SK-N-SH (cell line): Measurements from ENCODE around the gene POT1. TPM values are rescaled to one million over a fixed set of nuclear protein-coding genes. Genes with fewer than 3 reads are reported as not detected.

Experiments
- CTCF ChIA-PET: fragments of 300-600, 350-600 bp; formaldehyde crosslinking; extraction: SDS; loops from one replicate; lab custom pipeline; 2021; lab: Yijun Ruan, JAX
- POLR2A ChIA-PET: fragments of 350-600 bp; sonication (Branson Sonifier 250); formaldehyde crosslinking; extraction: SDS; loops from one replicate; lab custom pipeline; 2020; ENCODE audit warnings: antibody characterized with exemption, inconsistent platforms; lab: Yijun Ruan, JAX
- DNase-seq: peaks from one replicate; pipeline ENCODE4 v3.0.0; 2012
- H2AFZ ChIP-seq: fragments of 200-600 bp; sonication (generic); 2 replicates; pipeline ENCODE4 v1.8.1; 2016; ENCODE audit warnings: antibody characterized with exemption, mild to moderate bottlenecking, low read depth
- H3F3A ChIP-seq: fragments of 200-600 bp; sonication (generic); replicated peaks from 2 replicates; pipeline ENCODE3; 2016; ENCODE audit warnings: antibody characterized with exemption, mild to moderate bottlenecking; ENCODE audit not compliant: insufficient read depth
- H3K27ac ChIP-seq, 2 experiments: fragments of 200-500 bp in 1 of 2; fragments of 200-600 bp in 1 of 2; sonication (Bioruptor generic) in 1 of 2; sonication (generic), shearing (Covaris generic) in 1 of 2; 2 replicates each; pipeline versions ENCODE4 v1.5.1 to v1.6.1; 2014 to 2016; ENCODE audit warnings: low read depth in 2 of 2, inconsistent platforms in 1 of 2, low read length in 1 of 2, mild to moderate bottlenecking in 1 of 2, mixed read lengths in 1 of 2
- H3K27me3 ChIP-seq: fragments of 200-600 bp; sonication (generic), shearing (Covaris generic); 2 replicates; pipeline ENCODE4 v1.6.1; 2016; ENCODE audit warnings: mixed run types; ENCODE audit not compliant: insufficient read depth
- H3K36me3 ChIP-seq, 2 experiments: fragments of 200-500 bp in 1 of 2; fragments of 200-600 bp in 1 of 2; sonication (Bioruptor generic) in 1 of 2; sonication (generic) in 1 of 2; replicated peaks in 1 of 2; 2 replicates each; pipeline versions ENCODE3 to v1.5.1; 2014 to 2016; ENCODE audit warnings: low read length in 1 of 2, mild to moderate bottlenecking in 1 of 2; ENCODE audit not compliant: insufficient read depth in 2 of 2, control insufficient read depth in 1 of 2
- H3K4me1 ChIP-seq, 2 experiments: fragments of 200-500 bp in 1 of 2; fragments of 200-600 bp in 1 of 2; sonication (Bioruptor generic) in 1 of 2; sonication (generic), shearing (Covaris generic) in 1 of 2; 2 replicates each; pipeline versions ENCODE4 v1.5.1 to v1.6.1; 2014 to 2016; ENCODE audit warnings: low read depth in 1 of 2, low read length in 1 of 2, mixed run types in 1 of 2; ENCODE audit not compliant: insufficient read depth in 2 of 2, control insufficient read depth in 1 of 2
- H3K4me2 ChIP-seq: fragments of 200-600 bp; sonication (generic), shearing (Covaris generic); 2 replicates; pipeline ENCODE4 v1.6.1; 2017; ENCODE audit warnings: mixed run types
- H3K4me3 ChIP-seq, 2 experiments: fragments of 200-500 bp in 1 of 2; fragments of 200-600 bp in 1 of 2; sonication (Bioruptor generic) in 1 of 2; sonication (generic), shearing (Covaris generic) in 1 of 2; 2 replicates each; pipeline versions ENCODE4 v1.5.1 to v1.8.1; 2014 to 2016; ENCODE audit warnings: low read depth in 2 of 2, inconsistent platforms in 1 of 2, low read length in 1 of 2, mild to moderate bottlenecking in 1 of 2, mixed read lengths in 1 of 2, moderate library complexity in 1 of 2
- H3K79me2 ChIP-seq: fragments of 200-600 bp; sonication (generic); 2 replicates; pipeline ENCODE4 v1.8.1; 2017; ENCODE audit warnings: mild to moderate bottlenecking; ENCODE audit not compliant: insufficient read depth
- H3K9ac ChIP-seq: fragments of 200-600 bp; sonication (generic); 2 replicates; pipeline ENCODE4 v1.6.1; 2017; ENCODE audit warnings: mixed run types
- H3K9me2 ChIP-seq: fragments of 200-600 bp; sonication (generic); 2 replicates; pipeline ENCODE4 v1.6.1; 2017; ENCODE audit warnings: mixed run types
- H3K9me3 ChIP-seq: fragments of 200-600 bp; sonication (generic); 2 replicates; pipeline ENCODE4 v1.6.1; 2017; ENCODE audit warnings: mixed run types, mild to moderate bottlenecking, moderate library complexity
- H4K20me1 ChIP-seq: fragments of 200-600 bp; sonication (generic); 2 replicates; pipeline ENCODE4 v1.6.1; 2017; ENCODE audit warnings: mild to moderate bottlenecking, mixed run types; ENCODE audit not compliant: insufficient read depth
- CHD2 ChIP-seq: fragments of 150-350 bp; IDR thresholded peaks from 2 replicates; pipeline ENCODE4 v1.6.1; 2018; ENCODE audit warnings: low read length; ENCODE audit not compliant: partially characterized antibody
- FOXM1 ChIP-seq: IDR thresholded peaks from 2 replicates; pipeline ENCODE4 v1.4.0; 2012; ENCODE audit warnings: low read depth, mild to moderate bottlenecking
- GABPA ChIP-seq: IDR thresholded peaks from 2 replicates; pipeline ENCODE4 v1.4.0; 2012; ENCODE audit warnings: low read depth, mild to moderate bottlenecking
- JUND ChIP-seq: IDR thresholded peaks from 2 replicates; pipeline ENCODE4 v1.4.0; 2012
- NFIC ChIP-seq: IDR thresholded peaks from 2 replicates; pipeline ENCODE4 v1.4.0; 2012; ENCODE audit warnings: borderline replicate concordance
- POLR2AphosphoS5 ChIP-seq: IDR thresholded peaks from 2 replicates; pipeline ENCODE4 v1.6.1; 2012; ENCODE audit warnings: low read depth, low read length
- RCOR1 ChIP-seq: fragments of 150-350 bp; IDR thresholded peaks from 2 replicates; pipeline ENCODE4 v1.6.1; 2017; ENCODE audit warnings: antibody characterized with exemption, low read length
- REST ChIP-seq: IDR thresholded peaks from 2 replicates; pipeline ENCODE4 v1.6.1; 2012; ENCODE audit warnings: mild to moderate bottlenecking, low read depth, low read length, moderate library complexity
- SIN3A ChIP-seq: IDR thresholded peaks from 2 replicates; pipeline ENCODE4 v1.6.1; 2012; ENCODE audit warnings: low read depth, mild to moderate bottlenecking, low read length, moderate library complexity, borderline replicate concordance
- TAF1 ChIP-seq: IDR thresholded peaks from 2 replicates; pipeline ENCODE4 v1.6.1; 2012; ENCODE audit warnings: low read depth, mild to moderate bottlenecking, low read length, moderate library complexity, borderline replicate concordance
- TEAD4 ChIP-seq: IDR thresholded peaks from 2 replicates; pipeline ENCODE4 v1.4.0; 2012; ENCODE audit warnings: mild to moderate bottlenecking, borderline replicate concordance; ENCODE audit not compliant: insufficient read depth
- USF2 ChIP-seq: fragments of 150-350 bp; IDR thresholded peaks from 2 replicates; pipeline ENCODE4 v1.6.1; 2017; ENCODE audit warnings: antibody characterized with exemption, low read length, low read depth, borderline replicate concordance
- ZBTB33 ChIP-seq: IDR thresholded peaks from 2 replicates; pipeline ENCODE4 v1.4.0; 2012; ENCODE audit warnings: low read depth, borderline replicate concordance
- WGBS: methylation state at CpG from one replicate; pipeline ENCODE4 v1.1.6; 2017; ENCODE audit warnings: low lambda C conversion rate; 5-methylcytosine and 5-hydroxymethylcytosine counted together
- polyA plus RNA-seq, 3 experiments: library from polyadenylated mRNA; depleted of rRNA; stranded (reverse); fragments of >200 nt; gene quantifications; 2 replicates each; pipeline ENCODE4 v1.2.3, GENCODE V29; 2012

The POT1 gene
- polyA plus RNA-seq, 1 of the 3 experiments (the other 2 are of a cell fraction): 18.1 TPM

- WGBS: 92% methylated on average over 1 of the region's 1 CpG
- Histone ChIP-seq H3K4me3 (no peak overlapping the region), H3K4me2 (no peak overlapping the region), H3K36me3 (peaks cover 73 to 88% of the 10 kb centered on the region in 2 experiments), H4K20me1 (no peaks in the 10 kb centered on the region), H3K9me3 (no peaks in the 10 kb centered on the region), H3K27me3 (no peaks in the 10 kb centered on the region), H3K4me1 (no peaks in the 10 kb centered on the region; a peak in 1 of 4 replicates), H3K27ac (no peak overlapping the region), H3K9me2 (no peaks in the 10 kb centered on the region; the same call in 1 of the 2 replicates), H3K79me2 (no peaks in the 10 kb centered on the region), H3F3A (no peaks in the 10 kb centered on the region), H2AFZ (no peak overlapping the region), H3K9ac (no peak overlapping the region)
- DNase-seq: no peak
- TF ChIP-seq JUND (no peak), ZBTB33 (no peak), SIN3A (no peak), GABPA (no peak), TEAD4 (no peak), USF2 (no peak), POLR2AphosphoS5 (no peak), RCOR1 (no peak), TAF1 (no peak), REST (no peak), NFIC (no peak), FOXM1 (no peak), CHD2 (no peak)
- POLR2A ChIA-PET: no interaction called here
- CTCF ChIA-PET: interaction anchor here (0.6 to 1.2 kb wide), 3 partner anchors 12 to 149 kb away, joined by 3 to 4 read pairs (median 3); no protein-coding TSS in a partner anchor
These were observed 36.3 kb downstream of the POT1 start for GRCh38 chr7:124893140-124893827.
